H1 (cell line): ENCODE data around the gene MBTPS1. TPM values are rescaled to one million over a fixed set of nuclear protein-coding genes. Genes with fewer than 3 reads are reported as not detected.

ENCODE experiments used
- E2F6 ChIP-seq: IDR thresholded peaks from 2 replicates; pipeline ENCODE4 v1.6.1; 2012; ENCODE audit warnings: inconsistent platforms
- HDAC6 ChIP-seq: IDR thresholded peaks from one replicate; pipeline ENCODE4 v1.7.1; 2012; ENCODE audit warnings: low read depth, mild to moderate bottlenecking, inconsistent platforms, low read length, moderate library complexity
- polyA plus RNA-seq, 7 experiments: library from polyadenylated mRNA; depleted of rRNA in 3 of 7; stranded (reverse) in 5 of 7; unstranded in 2 of 7; fragments of >200 nt in 5 of 7; fragments of 200-250 nt in 2 of 7; gene quantifications; 1 replicate in 5 of 7; 2 replicates in 1 of 7; 4 replicates in 1 of 7; pipeline versions ENCODE4 v1.2.1 to v1.2.3, GENCODE V29; 2011 to 2013; ENCODE audit warnings: missing spikeins in 2 of 7, mixed read lengths in 2 of 7
- total RNA-seq: library from RNA; stranded (reverse); fragmentation: NEBNext Ultra II Directional; extraction: Animal tissue kit (Norgen Biotek cat#: 25700); gene quantifications from 2 replicates; pipeline ENCODE4 v1.2.1, GENCODE V29; 2021

The MBTPS1 gene
- total and polyA plus RNA-seq, 2 of the 8 experiments (the other 6 are each of a cell fraction or from before 2014, with no cell fraction given), result 30.6 to 53.3 TPM

- TF ChIP-seq E2F6 (no peak), HDAC6 (no peak)
Observed at GRCh38 chr16:84075376-84075775, 41.4 kb downstream of the MBTPS1 start (continued).
